Natural killer cell (primary cell): ENCODE data around the gene CEACAM3. TPM values are rescaled to one million over a fixed set of nuclear protein-coding genes. Genes with fewer than 3 reads are reported as not detected.
A peak's percentile ranks its signal among the peaks of the same experiment; 100 is the strongest.

ENCODE experiments used
- ATAC-seq, 3 donors: fragments of 150-1000 bp in 2 of 3; fragments of 200-7000 bp in 1 of 3; cut with Tn5 transposase; 1 replicate in 1 of 3; 2 replicates in 2 of 3; pipeline ENCODE4 v1.10.0; 2021; ENCODE audit warnings: mild to moderate bottlenecking in 2 of 3, moderate library complexity in 2 of 3
- DNase-seq, 2 donors: peaks; one replicate each; pipeline versions ENCODE4 v3.0.0 to v3.0.0-alpha.2; 2013 to 2021; ENCODE audit warnings: mixed read lengths in 1 of 2
- H3K27ac ChIP-seq: one replicate; pipeline ENCODE4 v1.5.1; 2013; ENCODE audit warnings: mild to moderate bottlenecking, low read length
- H3K27me3 ChIP-seq: one replicate; pipeline ENCODE4 v1.6.1; 2013; ENCODE audit warnings: low read length; ENCODE audit not compliant: control insufficient read depth, insufficient read depth
- H3K36me3 ChIP-seq: one replicate; pipeline ENCODE4 v1.6.1; 2013; ENCODE audit warnings: low read length; ENCODE audit not compliant: control insufficient read depth, insufficient read depth
- H3K4me1 ChIP-seq: one replicate; pipeline ENCODE4 v1.6.1; 2013; ENCODE audit warnings: low read length; ENCODE audit not compliant: control insufficient read depth, insufficient read depth
- H3K4me3 ChIP-seq: one replicate; pipeline ENCODE4 v1.5.1; 2013; ENCODE audit warnings: low read length
- H3K9me3 ChIP-seq: one replicate; pipeline ENCODE4 v1.6.1; 2013; ENCODE audit warnings: low read length; ENCODE audit not compliant: control insufficient read depth, insufficient read depth
- H3K27ac Mint-ChIP-seq, 2 donors: one replicate each; pipeline ENCODE4 v1.8.0; 2022; ENCODE audit warnings: mild to moderate bottlenecking in 2 of 2, mixed read lengths in 2 of 2, moderate library complexity in 1 of 2
- H3K27me3 Mint-ChIP-seq, 2 donors: one replicate each; pipeline ENCODE4 v1.8.0; 2022; ENCODE audit warnings: low read depth in 2 of 2, mixed read lengths in 2 of 2
- H3K36me3 Mint-ChIP-seq: one replicate; pipeline ENCODE4 v1.8.0; 2022; ENCODE audit warnings: mixed read lengths
- H3K4me1 Mint-ChIP-seq, 2 donors: one replicate each; pipeline ENCODE4 v1.8.0; 2022; ENCODE audit warnings: mixed read lengths in 2 of 2
- H3K4me3 Mint-ChIP-seq: one replicate; pipeline ENCODE4 v1.8.0; 2022; ENCODE audit warnings: mild to moderate bottlenecking, moderate library complexity, mixed read lengths
- H3K9me3 Mint-ChIP-seq, 2 donors: one replicate each; pipeline ENCODE4 v1.8.0; 2022; ENCODE audit warnings: mixed read lengths in 2 of 2
- CTCF ChIP-seq: fragments of 200-600 bp; IDR thresholded peaks from one replicate; pipeline ENCODE4 v1.8.0; 2022; ENCODE audit warnings: antibody characterized with exemption
- WGBS: methylation state at CpG from one replicate; pipeline ENCODE4 v1.1.7; 2013; ENCODE audit warnings: missing lambda C conversion rate; ENCODE audit not compliant: insufficient coverage; 5-methylcytosine and 5-hydroxymethylcytosine counted together
- intact Hi-C: fragments of 100-400 bp; cut with micrococcal nuclease; formaldehyde crosslinking; loops from one replicate; pipeline ENCODE4 v1.14.2; 2022
- total RNA-seq, 4 donors: library from RNA; stranded (reverse); fragments of 120-200 nt in 1 of 4; gene quantifications; one replicate each; pipeline versions ENCODE4 v1.2.3 to v1.2.4, GENCODE V29; 2013 to 2022

The CEACAM3 gene
- total RNA-seq, 3 donors from 2014 or later (not counting 1 experiment from before 2014, with no cell fraction given) = 1.3 to 1.7 TPM; not detected in 1

GRCh38 chr19:41860419-41861115 lies 64.2 kb downstream of the CEACAM3 start:
- H3K4me3 Mint-ChIP-seq = peak overlapping the region; percentile 95
- H3K27ac Mint-ChIP-seq = peak overlapping the region; percentile 94 to 96
- intact Hi-C loops = loop anchor here (1.0 kb wide), 1 partner anchor 11 kb away; no protein-coding TSS in a partner anchor
- H3K4me3 ChIP-seq = peak overlapping the region; percentile 82
- peaks cover 35 to 52% of the 10 kb centered on the region in 2 donors for H3K4me1 Mint-ChIP-seq
- DNase-seq (peak in 1 of 2 donors; percentile 53), ATAC-seq (no peak)
- H3K4me1 ChIP-seq = peaks cover 50% of the 10 kb centered on the region
- no peaks in the 10 kb centered on the region for H3K36me3 Mint-ChIP-seq
- no peaks in the 10 kb centered on the region for H3K27me3 ChIP-seq
- H3K27ac ChIP-seq = peak overlapping the region; percentile 51
- H3K36me3 ChIP-seq = peaks cover 45% of the 10 kb centered on the region
- no peaks in the 10 kb centered on the region for H3K27me3 Mint-ChIP-seq
- WGBS = under 1% methylated on average over 45 of the region's 45 CpGs
- H3K9me3 ChIP-seq = no peaks in the 10 kb centered on the region
- no peaks in the 10 kb centered on the region for H3K9me3 Mint-ChIP-seq
- TF ChIP-seq CTCF = no peak

Other genes starting within 250 kb of the CEACAM3 start
- 10 to 100 TPM; 26.8 to 46.6 (median 33.6) TPM for gene CEACAM21, start 220.4 kb upstream of the CEACAM3 start, total RNA-seq
- 1 to 10 TPM in 1 of 3 donors, under 1 TPM in 2; 0.52 to 1.1 (median 0.78) TPM for gene CEACAM4, start 169.5 kb upstream of the CEACAM3 start, total RNA-seq
- gene CEACAM7, start 108.3 kb upstream of the CEACAM3 start, total RNA-seq = not detected
- not detected for gene CEACAM5, start 88.0 kb upstream of the CEACAM3 start, total RNA-seq
- gene CEACAM6, start 41.1 kb upstream of the CEACAM3 start, total RNA-seq = not detected
- not detected for gene LYPD4, start 48.1 kb downstream of the CEACAM3 start, total RNA-seq
- not detected for gene DMRTC2, start 48.5 kb downstream of the CEACAM3 start, total RNA-seq
- 1,000 to 10,000 TPM; 1,358 to 1,814 (median 1,709) TPM for gene RPS19, start 63.7 kb downstream of the CEACAM3 start, total RNA-seq
- gene CD79A, start 80.7 kb downstream of the CEACAM3 start, total RNA-seq = 10 to 100 TPM in 1 of 3 donors, 1 to 10 TPM in 2; 5.6 to 35.5 (median 6.0) TPM
- gene ARHGEF1, start 86.6 kb downstream of the CEACAM3 start, total RNA-seq = 1,000 to 10,000 TPM; 1,177 to 1,409 (median 1,354) TPM
- gene ERFL, start 131.9 kb downstream of the CEACAM3 start, total RNA-seq = 1 to 10 TPM; 1.1 to 2.1 (median 1.5) TPM
- gene RABAC1, start 162.7 kb downstream of the CEACAM3 start, total RNA-seq = 10 to 100 TPM; 76.8 to 100.0 (median 78.4) TPM
- gene ATP1A3, start 197.6 kb downstream of the CEACAM3 start, total RNA-seq = 10 to 100 TPM; 13.5 to 18.2 (median 14.0) TPM